PFSK-1 (cell line): ENCODE data around the gene ARRDC1.

Source experiments
- FOXP2 ChIP-seq: optimal IDR thresholded peaks from 2 replicates; pipeline ENCODE3; 2011; ENCODE audit warnings: borderline replicate concordance, control low read depth, inconsistent platforms; ENCODE audit not compliant: insufficient read depth; ENCODE audit errors: extremely low read length, extremely low read depth
- POLR2AphosphoS5 ChIP-seq: IDR thresholded peaks from 2 replicates; pipeline ENCODE4 v1.6.1; 2012; ENCODE audit warnings: low read depth, mild to moderate bottlenecking, control low read depth, low read length, moderate library complexity
- REST ChIP-seq, 2 experiments: IDR thresholded peaks; 2 replicates each; pipeline versions ENCODE4 v1.6.1 to v1.8.0; 2011 to 2012; ENCODE audit warnings: low read depth in 2 of 2, low read length in 2 of 2, control low read depth in 1 of 2, inconsistent platforms in 1 of 2, mild to moderate bottlenecking in 1 of 2, moderate library complexity in 1 of 2; ENCODE audit not compliant: insufficient read depth in 1 of 2
- SIN3A ChIP-seq: IDR thresholded peaks from 2 replicates; pipeline ENCODE4 v1.6.1; 2012; ENCODE audit warnings: mild to moderate bottlenecking, low read length, moderate library complexity, borderline replicate concordance; ENCODE audit not compliant: insufficient read depth
- TAF1 ChIP-seq: IDR thresholded peaks from 2 replicates; pipeline ENCODE4 v1.6.1; 2012; ENCODE audit warnings: low read length, control low read depth, borderline replicate concordance; ENCODE audit not compliant: insufficient read depth

ARRDC1 gene

GRCh38 chr9:137643921-137644320 is 38.4 kb downstream of the ARRDC1 start:
- TF ChIP-seq SIN3A (no peak), POLR2AphosphoS5 (no peak), TAF1 (no peak), FOXP2 (no peak), REST (IDR thresholded peaks at IDR 0.05; ENCODE audit: insufficient read depth in 1 of 2, low read depth in 2 of 2, low read length in 2 of 2) (no peak)

DNA sequence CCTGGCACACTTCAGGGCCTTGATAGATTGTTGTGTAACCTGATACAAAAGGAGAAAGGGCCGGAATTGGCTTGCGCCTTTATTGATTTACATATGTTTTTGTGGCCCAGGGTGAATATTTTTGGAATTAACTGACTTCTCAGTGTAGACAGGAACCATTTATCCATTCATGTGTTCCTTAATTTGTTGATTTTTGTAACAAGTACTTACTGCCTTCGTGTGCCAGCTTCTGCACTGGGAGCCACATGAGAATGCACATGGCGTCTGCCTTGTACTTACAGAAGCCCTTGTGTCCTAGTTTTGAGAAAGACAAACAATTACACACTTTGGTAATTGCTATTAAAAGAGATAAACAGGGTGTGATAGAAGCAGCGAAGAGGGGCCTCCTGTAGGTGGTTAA is 39.7 kb downstream of the ARRDC1 start:
- no peak for TF ChIP-seq SIN3A
- TF ChIP-seq TAF1, result no peak
- no peak for TF ChIP-seq REST (IDR thresholded peaks at IDR 0.05; ENCODE audit: insufficient read depth in 1 of 2, low read depth in 2 of 2, low read length in 2 of 2)
- TF ChIP-seq FOXP2, result no peak
- TF ChIP-seq POLR2AphosphoS5, result no peak

DNA sequence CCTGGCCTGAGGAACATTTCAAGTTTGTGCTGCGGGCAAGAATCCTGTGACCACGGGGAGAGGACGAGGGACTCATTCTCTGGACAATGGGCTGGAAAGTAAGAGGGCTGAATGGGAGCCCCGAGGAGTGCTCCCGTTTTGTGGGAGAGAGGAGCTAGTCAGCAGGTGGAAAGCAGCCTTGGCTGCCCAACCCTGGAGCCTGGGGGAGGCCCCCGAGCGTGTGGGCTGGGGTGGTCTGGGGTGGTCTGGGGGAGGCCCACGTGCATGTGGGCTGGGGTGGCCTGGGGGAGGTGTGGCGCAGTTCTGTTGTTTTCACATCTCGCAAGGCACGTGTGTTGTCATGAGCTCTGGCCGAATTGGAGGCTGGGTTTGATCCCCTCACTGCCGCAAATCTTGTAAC is 40.9 kb downstream of the ARRDC1 start:
- TF ChIP-seq FOXP2, result no peak
- no peak for TF ChIP-seq TAF1
- no peak for TF ChIP-seq REST (IDR thresholded peaks at IDR 0.05; ENCODE audit: insufficient read depth in 1 of 2, low read depth in 2 of 2, low read length in 2 of 2)
- TF ChIP-seq POLR2AphosphoS5, result no peak
- TF ChIP-seq SIN3A, result no peak

GRCh38 chr9:137647096-137647714 is 41.7 kb downstream of the ARRDC1 start:
- no peak for TF ChIP-seq SIN3A
- no peak for TF ChIP-seq TAF1
- no peak for TF ChIP-seq FOXP2
- TF ChIP-seq REST (IDR thresholded peaks at IDR 0.05; ENCODE audit: insufficient read depth in 1 of 2, low read depth in 2 of 2, low read length in 2 of 2), result no peak
- no peak for TF ChIP-seq POLR2AphosphoS5

DNA sequence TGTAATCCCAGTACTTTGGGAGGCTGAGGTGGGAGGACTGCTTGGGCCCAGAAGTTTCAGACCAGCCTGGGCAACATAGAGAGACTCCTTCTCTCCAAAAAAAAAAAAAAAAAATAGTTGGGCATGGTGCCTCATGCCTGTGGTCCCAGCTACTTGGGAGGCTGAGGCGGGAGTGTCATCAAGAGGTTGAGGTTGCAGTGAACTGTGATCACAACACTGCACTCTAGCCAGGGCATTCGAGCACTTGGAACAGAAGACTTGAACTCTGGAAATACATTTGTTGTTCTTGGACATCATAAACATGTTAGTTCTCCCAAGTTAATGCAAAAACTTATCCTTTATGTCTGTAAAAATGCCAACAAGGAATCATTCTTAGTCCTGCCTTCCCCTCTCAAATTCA is 42.9 kb downstream of the ARRDC1 start:
- TF ChIP-seq FOXP2 (no peak), SIN3A (no peak), TAF1 (no peak), POLR2AphosphoS5 (no peak), REST (IDR thresholded peaks at IDR 0.05; ENCODE audit: insufficient read depth in 1 of 2, low read depth in 2 of 2, low read length in 2 of 2) (no peak)
